MM.1S (cell line): Measurements from ENCODE around the gene SNORC.

Source experiments
- CTCF ChIP-seq: fragments of 300-600 bp; sonication (generic); IDR thresholded peaks from 2 replicates; pipeline ENCODE4 v1.5.1; 2016; ENCODE audit warnings: antibody characterized with exemption, low read length, mixed read lengths
- EZH2phosphoT487 ChIP-seq: fragments of 300-600 bp; sonication (generic); IDR thresholded peaks from 2 replicates; pipeline ENCODE4 v1.6.1; 2018; ENCODE audit warnings: antibody characterized with exemption, low read length

DNA sequence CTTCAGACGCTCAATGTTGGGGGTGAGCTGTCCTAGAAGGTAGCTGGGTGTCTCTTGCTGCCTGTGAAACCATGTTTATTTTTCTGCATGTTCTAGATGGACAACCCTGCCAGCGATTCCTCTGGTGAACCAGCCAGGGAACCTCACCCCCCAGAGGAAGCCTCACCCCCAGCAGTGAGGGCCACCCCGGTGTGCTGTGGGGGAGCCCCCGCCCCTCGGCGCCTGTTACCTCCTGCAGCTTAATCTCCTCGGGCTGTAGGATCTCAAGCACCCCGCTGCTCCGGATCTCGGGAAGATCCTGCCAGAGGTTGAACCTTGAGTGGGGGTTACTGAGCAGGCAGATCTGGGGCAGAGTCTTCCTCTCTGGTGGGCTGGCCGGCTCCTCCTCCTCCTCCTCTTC, 50.0 kb downstream of the SNORC start:
- TF ChIP-seq CTCF: no peak
- TF ChIP-seq EZH2phosphoT487: no peak
